Stimulated activated CD4-positive, alpha-beta T cell treated with anti-CD3 and anti-CD28 coated beads, TNF-alpha, amount 100 ng/mL, for 24 hours (primary cell): ENCODE measurements around the gene DCUN1D2.
A peak's percentile ranks its signal among the peaks of the same experiment; 100 is the strongest.
"Not testable (repeated sequence)": the region's sequence is repeated elsewhere in the genome, so short reads cannot be mapped to it uniquely, and the experiment has no call there.

Source experiments
- DNase-seq, 3 experiments: peaks; one replicate each; pipeline ENCODE4 v3.0.0-alpha.2; 2020; ENCODE audit warnings: low read depth in 3 of 3

DCUN1D2 gene

DNA sequence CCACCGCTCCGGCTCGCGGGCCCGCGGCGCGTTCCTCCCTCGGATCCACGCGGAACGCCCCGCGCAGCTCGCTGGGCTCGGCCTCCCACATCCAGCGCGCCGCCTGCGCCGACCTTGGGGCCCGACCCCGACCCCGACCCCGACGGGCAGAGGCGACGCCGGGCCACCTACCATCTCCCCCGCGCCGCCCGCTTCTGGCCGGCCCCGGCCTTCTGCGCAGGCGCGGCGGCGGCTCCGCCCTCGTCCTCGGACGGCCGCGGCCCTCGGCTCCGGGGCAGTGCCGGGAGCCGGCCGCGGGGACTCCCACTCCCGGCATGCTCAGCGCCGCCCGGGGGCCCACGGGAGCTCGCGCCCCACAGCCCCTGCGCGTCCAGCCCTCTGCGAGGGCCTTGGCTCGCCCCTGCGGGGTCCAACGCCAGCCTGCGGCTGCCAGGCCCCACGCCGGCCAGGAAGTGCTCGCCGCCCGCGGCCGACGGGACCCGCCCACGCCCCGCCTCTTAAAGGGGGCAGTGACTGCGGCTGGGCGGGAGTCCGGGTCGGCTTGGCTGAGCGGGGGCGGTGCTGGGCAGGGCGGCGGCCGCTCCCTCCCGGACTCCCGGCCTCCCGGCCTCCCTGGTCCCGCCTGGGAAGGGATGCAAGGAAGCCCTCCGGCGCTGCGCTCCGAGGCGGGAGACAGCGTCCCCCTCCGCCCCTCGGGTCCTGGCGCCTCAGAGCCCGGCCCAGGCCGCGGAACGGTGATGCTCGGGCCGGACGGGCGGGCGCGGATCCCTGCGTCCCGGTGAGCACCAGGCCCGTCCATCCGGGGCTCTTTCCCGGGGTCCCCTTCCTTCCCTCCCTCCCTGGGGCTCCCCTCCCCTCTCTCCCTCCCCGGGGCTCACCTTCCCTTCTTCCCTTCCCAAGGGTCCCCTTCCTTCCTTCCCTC lies at the start of gene DCUN1D2:
TSS of gene DCUN1D2 (minus strand) at position 216 of the 922 bp plus-strand sequence. CDS start at position 174, 42 bp downstream.
- DNase-seq, result peak; percentile 34 to 77 (median 58)

DNA sequence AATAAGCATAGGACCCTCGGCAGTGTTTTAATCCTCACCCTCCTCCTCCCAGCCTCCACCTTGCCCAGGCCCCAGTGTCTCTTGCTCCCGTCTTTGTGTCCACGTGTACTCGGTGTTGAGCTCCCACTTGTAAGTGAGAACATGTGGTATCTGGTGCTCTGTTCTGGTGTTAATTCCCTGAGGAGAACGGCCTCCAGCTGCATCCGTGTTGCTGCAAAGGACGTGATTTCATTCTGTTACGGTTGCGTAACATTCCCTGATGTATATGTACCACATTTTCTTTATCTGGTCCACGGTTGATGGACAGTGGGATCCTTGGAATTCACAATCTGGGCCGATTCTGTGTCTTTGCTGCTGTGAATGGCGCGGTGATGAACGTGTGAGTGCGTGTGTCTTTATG lies 49.3 kb upstream of the DCUN1D2 start:
- no peak for DNase-seq

DNA sequence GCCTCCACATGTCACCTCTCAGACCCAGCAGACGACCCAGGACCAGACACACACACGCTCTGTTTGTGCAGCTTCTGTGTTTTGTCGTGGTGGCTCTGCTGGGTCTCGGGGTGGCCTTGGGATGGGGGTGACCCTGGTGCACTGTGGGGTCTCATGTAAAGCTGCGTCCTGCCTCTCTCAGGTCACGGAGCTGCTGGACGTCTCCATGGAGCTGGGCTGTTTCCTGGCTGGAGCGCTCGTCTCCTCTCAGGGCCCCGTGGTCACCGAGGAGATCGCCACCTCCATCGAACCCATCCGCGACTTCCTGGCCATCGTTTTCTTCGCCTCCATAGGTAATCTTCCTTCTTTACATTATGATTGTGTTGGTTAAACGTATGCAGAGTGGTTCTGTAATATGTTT lies 48.7 kb upstream of the DCUN1D2 start:
- DNase-seq, result no peak

DNA sequence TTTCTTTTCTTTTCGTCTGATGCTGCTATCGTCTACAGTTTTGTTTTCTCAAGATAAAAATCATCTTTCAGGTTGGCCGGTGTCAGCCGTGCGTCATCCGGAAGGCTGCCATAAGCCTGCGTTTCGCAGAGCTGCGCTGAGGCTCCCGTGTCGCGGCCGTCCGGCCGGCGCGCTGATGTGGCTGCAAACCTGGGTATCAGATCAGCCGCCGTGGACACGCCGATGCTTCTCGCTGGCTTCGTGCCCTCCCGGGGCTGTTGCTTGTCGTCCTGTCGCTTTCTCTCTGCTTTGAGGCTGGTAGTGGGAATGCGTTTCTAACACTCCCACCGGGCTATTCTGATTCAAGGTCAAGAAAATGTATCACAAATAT lies 48.2 kb upstream of the DCUN1D2 start:
- no peak for DNase-seq

DNA sequence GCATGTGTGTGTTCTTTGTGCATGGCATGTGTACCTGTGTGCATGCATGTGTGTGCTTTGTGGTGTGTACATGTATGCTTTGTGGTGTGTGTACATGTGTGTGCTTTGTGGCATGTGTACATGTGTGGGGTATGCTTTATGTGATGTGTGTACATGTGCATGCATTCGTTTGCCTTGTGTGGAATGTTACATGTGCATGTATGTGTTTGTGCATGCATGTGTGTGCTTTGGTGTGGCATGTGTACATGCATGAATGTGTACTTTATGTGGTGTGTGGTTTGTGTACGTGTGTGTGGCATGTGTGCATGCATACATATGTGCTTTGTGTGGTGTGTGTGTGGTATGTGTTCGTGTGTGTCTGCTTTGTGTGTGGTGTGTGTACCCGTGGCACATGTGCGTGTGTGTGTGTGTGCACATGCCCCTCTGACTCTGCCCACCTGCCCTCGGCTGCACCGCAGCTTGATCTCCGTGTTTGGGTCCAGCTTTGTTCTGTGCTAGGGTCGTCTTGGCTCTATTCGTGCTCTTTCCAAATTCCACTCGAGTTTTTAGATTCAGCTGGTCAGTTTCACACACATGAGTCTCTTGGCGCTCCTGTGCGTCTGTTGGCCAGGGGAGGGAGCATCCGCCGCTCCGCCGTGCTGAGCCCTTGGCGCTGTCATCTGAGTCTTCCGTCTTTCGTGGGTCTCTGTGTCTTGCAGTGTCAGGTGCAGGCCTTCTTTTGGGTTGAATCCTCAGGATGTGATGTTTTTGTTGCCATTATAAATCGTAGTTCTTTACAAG lies 47.6 kb upstream of the DCUN1D2 start:
- no peak for DNase-seq

DNA sequence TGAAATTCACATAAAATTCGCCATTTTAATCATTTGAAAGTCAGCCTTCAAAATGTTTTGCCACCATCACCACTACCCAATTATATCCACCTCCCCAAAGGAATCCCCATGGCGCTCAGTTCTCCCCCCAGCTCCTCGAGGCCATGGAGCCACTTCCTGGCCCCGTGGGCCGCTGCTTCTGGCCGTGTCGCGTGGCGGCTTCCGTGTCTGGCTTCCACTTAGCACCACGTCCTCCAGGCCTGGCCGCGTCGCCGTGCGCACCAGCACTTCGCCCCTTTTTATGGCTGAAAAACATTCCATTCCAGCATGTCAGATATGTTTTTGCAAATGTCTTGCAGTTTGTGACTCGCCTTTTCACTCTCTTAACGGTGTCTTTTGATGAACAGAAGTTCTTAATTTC lies 46.7 kb upstream of the DCUN1D2 start:
- DNase-seq, result no peak

DNA sequence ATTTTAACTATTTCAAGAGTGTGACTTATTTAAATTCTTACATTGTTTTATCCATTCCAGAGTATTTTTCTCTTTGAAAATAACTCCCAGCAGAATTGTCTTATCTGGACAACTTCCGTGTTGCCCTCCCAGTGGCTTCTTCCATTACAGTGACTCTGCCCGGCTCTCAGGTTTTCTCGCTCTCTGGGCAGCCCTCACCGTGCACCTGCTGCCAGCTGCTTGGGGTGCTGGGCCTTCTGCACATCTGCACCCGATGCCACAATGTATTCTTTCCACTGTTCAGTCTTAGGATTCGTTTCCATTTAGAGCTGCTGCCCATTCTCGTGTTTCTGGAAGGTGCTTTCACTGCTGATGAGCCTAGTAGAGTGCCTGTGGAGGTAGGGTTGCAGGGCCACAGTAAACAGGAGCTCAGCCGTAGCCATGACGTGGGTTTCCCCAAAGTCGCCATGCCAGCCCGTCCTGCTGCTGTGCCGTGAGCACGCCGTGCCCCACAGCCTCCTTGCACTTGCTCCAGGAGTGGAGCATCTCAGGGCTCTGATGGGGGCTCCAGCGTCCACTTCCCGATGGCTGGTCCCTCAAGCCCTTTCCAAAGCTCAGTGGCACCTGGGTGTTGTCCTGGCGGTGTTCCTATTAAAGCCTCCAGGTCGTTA lies 46.1 kb upstream of the DCUN1D2 start:
- no peak for DNase-seq

DNA sequence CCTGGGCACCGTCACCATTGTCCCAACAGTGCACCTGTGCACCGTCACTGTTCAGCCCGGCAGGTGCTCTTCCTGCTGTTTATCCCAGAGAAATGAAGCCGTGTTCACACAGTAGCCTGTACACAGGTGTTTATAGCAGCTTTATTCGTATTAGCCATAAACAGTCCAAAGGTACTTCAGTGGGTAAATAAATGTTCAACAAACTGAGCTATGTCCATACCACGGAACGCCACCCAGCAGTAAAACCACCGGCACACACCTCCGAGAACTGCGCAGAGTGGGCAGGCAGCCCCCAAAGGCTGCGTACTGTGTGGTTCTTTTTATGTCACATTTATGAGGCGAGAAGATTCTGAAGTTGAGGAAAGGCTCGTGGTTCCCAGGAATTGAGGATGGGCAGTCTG lies 44.9 kb upstream of the DCUN1D2 start:
- no peak for DNase-seq

DNA sequence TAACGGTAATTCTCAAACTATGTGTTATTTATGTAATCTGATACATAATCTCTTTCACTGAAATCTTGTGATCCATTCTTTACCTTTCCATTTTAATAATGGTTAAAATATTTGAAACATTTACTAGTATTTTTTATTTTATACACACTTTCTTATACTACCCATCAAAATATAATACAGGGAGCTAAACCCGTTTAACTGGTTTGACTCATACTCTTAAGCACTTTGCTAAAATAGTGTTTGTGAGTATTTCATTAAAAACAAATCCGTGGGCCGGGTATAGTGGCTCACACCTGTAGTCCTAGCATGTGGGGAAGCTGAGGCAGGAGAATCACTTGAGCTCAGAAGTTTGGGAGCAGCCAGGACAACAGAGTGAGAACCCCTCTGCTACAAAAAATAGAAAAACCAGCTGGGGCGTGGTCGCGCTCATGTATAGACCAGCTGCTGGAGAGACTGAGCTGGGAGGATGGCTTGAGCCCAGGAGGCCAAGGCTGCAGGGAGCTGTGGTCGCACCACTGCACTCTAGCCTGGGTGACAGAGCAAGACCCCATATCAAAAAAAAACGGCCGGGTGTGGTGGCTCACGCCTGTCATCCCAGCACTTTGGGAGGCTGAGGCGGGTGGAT lies 43.8 kb upstream of the DCUN1D2 start:
- no peak for DNase-seq

DNA sequence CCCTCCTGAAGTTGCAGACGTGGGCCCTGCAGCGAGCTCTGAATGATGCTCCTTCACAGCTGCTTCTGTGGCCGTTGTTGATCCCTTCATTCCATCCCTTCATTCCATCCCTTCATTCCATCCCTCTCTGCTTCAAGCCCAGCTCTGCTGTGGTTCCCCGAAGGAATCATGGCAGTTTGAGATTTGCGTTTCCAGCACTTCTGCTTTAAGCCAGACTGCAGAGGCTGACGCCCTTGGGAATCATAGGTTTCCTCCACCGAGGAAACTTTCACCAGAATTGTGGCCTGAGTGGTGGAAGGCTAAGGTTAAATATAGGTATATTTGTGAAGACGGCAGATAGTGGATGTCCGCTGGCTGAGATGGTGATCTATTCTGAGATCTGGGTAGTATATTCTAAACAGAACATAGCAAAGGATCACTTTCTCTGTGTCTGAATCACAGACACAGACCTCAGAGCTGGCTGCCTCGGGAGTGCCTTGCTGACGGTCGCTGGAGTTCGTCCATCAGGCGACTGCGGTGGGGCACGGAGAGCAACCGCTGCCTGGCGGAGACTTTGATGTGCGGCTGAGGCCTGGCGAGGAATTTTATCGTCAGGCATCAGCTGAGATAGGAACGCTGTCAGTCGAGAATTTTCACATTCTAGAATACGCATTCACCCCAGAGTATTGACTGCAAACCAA lies 42.8 kb upstream of the DCUN1D2 start:
- DNase-seq, result no peak

DNA sequence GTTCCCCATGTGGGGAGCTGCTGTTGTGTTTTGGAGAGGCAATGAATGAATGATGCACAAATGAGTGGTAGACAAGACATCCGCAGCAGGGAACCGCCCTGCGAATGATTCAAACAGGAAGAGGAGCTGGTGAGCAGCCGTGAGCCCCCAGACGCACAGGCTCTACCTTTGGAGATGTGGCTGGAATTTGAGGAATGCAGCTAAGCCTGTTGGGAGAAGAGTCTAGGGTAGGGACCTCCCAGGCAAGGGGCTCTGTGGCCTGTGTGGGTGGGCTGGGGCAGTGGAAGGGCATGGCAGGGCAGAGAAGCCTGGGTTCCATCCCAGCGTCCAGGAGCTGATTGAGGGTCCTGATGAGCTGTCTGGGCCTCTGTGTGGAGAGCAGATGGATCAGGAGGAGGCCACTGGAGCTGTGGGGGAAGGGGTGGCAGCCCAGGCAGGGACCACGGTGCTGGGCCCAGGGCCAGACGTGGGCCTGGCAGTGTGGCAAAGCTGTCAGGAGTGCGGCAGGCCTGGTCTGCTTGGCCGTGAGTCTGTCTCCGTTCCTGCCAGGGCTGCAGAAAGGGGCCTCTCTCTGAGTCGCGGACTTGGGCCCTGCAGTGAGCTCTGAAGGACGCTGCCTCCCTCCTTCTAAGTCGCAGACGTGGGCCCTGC lies 41.8 kb upstream of the DCUN1D2 start:
- no peak for DNase-seq

DNA sequence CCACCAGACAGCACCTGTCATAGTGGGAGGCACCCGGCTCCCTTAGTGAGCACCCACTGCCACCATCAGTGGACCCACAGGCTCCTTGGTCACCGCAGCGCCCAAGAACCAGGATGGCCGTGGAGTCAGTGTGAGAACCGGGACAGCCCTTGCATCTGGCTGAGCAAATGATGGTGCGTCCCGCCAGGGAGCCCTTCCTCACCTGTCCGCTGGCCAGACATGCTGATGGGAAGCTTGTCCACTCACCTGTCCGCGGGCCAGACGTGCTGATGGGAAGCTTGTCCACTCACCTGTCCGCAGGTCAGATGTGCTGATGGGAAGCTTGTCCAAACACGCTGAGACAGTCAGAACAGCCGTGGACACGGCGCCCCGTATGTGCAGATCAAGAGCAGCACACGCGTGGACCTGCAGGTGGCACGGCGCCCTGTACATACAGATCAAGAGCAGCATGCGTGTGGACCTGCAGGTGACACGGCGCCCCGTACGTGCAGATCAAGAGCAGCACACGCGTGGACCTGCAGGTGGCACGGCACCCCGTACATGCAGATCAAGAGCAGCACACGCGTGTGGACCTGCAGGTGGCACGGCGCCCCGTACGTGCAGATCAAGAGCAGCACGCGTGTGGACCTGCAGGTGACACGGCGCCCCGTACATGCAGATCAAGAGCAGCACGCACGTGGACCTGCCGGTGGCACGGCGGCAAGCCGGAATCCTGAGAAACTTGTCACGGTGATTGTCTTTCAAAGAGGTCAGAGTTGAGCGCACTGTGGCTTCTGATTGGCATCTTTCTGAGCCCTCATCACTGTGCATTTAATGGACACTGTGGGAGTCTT lies 40.7 kb upstream of the DCUN1D2 start:
- no peak for DNase-seq

DNA sequence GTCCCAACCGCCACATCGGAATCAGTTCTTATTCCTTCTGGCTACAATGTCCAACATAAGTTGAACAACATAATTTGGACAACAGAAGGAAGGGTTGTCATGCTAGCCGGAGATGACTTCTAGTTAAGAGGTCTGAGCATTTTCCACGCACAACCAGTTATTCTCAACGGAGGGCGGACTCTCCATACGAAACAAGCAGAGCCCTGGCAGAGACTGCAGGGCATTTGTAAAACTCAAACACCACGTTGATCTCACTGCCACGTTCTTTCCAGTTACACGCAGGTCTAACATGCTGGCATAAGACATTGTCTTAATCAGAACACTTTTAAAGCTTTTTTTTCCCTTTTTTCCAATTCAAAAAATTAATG lies 38.3 kb upstream of the DCUN1D2 start:
- DNase-seq, result no peak

DNA sequence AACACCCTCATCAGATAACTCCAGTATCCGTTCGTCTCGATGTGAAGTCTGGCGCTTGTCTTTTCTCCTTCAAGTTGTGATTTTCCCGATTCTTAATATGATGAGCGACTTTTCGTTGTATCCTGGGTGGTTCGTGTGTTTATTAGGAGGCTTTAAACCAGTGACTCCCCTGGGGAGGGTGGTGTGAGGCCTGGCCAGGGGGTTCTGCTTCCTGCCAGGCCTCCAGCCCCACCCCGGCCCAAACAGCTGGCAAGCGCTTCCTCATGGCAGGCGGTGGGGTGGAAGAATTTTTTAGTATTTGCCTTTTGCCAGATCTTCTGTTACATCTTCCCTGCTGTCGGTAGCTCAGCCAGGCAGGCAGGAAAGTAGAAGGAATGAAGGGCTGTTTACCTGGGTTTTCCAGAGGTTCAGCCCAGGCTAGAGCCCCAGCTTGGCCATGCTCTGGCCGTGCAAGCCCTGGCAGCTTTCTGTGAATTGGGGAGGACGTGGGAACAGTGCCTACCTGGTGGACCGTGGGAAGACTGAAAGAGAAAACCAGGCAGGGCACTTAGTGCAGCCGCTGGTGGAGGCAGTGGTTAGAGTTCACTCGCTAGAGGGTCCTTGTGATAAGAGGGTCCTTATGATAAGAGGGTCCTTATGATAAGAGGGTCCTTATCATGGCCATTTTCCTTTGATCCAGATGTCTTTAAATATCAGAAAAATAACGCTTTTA lies 37.7 kb upstream of the DCUN1D2 start:
- DNase-seq, result no peak

DNA sequence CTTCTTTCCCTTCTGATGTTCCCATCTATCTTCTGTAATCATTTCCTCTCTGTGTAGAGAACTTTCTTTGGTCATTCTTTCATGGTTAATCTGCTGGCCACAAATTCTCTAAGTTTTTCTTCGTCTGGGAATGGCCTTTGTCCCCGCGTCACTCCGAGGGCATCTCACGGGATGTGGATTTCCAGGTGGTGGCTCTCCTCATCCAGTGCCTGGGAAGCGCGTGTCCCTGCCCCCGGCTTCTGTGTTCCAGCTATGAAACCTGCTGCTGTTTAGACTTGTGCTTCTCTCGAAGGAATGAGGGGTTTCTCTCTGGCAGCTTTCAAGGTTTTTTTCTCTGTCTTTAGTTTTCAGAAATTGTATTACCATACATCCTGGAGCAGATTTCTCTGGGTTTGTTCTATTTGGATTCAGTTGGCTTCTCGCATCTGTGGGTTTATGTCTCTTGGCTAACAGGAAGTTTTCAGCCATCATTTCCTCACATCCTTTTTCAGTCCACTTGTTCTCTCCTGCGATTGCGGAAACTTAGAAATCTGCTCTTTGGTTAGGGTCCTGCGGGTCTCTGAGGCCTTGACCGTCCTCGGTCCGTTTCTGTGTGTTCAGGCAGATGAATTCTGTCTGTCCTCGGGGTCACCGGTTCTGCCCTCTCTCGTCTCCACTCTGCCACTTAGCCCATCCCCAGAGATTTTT lies 36.9 kb upstream of the DCUN1D2 start:
- DNase-seq, result no peak

DNA sequence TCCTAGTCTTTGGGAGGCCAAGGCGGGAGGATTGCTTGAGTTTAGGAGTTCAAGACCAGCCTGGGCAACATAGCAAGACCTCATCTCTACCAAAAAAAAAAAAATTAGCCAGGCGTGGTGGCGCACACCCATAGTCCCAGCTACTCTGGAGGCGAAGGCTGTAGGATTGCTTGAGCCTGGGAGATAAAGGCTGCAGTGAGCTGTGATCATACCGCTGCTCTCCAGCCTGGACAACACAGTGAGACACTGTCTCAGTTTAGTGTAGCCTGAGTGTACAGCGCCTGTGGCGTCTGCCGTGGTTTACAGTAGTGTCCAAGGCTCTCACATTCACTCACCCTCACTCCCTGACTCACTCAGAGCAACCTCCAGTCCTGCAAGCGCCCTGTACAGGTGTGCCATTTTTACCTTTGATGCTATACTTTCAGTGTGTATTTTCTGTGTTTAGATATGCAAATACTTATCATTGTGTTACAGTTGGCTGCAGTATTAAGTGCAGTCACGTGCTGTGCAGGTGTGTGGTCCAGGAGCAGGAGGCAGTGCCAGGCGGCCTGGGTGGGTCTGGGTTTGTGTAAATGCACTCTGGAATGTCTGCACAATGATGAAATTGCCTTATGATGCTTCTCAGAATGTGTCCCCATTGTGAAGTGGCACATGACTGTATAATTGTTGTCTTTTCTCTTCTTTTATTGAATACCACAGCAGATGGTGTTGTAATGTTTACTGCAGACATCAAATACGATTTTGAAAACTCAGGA lies 36.1 kb upstream of the DCUN1D2 start:
- no peak for DNase-seq

DNA sequence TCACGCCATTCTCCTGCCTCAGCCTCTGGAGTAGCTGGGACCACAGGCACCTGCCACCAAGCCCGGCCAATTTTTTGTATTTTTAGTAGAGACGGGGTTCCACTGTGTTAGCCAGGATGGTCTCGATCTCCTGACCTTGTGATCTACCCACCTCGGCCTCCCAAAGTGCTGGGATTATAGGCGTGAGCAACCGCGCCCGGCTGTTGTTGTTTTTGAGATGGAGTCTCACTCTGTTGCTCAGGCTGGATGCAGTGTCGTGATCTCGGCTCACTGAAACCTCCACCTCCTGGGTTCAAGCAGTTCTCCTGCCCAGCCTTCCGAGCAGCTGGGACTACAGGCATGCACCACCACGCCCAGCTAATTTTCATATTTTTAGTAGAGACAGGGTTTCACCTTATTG lies 31.9 kb upstream of the DCUN1D2 start:
- DNase-seq, result not testable (repeated sequence)

DNA sequence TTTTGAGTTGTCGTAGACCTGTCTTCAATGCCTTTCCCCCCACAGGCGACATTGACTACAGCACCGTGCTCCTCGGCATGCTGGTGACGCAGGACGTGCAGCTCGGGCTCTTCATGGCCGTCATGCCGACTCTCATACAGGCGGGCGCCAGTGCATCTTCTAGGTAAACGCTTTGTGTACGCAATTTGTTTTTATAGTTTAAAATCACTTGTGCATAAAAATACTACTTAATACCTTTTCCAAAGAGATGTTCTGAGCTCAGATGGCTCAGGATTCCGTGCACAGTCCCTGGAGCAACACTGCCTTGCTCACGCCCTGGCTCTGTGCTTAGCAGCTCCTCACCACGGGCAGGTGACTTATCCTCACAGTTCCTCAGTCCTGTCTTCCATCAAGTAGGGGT lies 30.1 kb upstream of the DCUN1D2 start:
- DNase-seq, result no peak
